Activated CD8-positive, alpha-beta memory T cell treated with anti-CD3 and anti-CD28 coated beads for 1 hour (primary cell): Measurements from ENCODE around the gene KRTAP19-7.

ENCODE experiments used
- DNase-seq, 2 donors: peaks; one replicate each; pipeline ENCODE4 v3.0.0-alpha.2; 2020; ENCODE audit warnings: low read depth in 1 of 2; ENCODE audit errors: extremely low read depth in 1 of 2

The KRTAP19-7 gene

DNA sequence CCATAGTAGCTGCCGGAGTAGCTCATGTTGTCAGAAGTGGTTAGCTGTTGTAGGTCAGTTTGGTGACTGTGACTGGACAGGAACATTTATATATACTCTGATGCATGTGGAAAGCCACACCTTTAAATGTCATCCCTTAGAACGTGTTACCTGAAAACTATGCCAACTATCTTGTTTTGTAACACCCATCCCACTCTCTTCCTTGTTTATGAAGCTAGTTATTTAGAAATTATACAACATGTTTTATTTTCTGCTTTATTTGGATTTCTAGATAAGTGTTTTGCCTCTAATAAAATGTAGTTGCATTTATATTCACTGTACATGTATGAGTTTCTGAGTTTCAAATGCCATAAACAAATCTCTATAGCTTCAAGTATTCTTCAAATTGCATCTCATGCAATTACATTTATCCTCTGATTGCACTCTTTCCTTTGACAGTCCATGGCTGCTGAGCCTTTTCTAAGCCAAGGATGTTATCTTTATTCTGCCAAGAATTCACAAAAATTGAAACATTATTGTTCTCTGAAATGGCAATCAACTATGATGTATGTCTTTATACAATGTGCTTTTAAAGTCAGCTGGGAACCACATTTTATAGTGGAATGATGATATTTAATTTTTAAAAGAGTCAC lies at the start of gene KRTAP19-7:
Gene KRTAP19-7, minus strand, starts transcription at position 51 of the 632 bp plus-strand sequence. Its CDS starts 25 bp downstream, at position 26.
- DNase-seq = no peak

DNA sequence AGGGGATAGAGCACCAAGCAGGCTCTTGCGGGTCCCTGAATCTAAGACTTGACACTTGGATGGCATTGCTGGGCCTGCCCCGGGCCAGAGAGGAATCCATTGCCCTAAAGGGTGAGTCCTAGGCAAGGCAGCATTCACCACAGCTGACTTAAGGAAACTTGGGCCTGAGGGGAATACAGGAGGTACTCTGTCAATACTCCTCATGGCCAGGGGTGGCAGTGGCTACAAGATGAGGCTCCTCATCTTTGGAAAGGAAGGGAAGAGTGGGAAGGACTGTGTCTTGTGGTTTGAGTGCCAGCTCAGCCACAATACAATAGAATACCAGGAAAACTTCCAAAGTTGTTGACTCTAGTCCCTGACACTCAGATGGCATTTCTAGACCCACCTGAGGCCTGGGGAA lies 44.9 kb upstream of the KRTAP19-7 start:
- DNase-seq = no peak

DNA sequence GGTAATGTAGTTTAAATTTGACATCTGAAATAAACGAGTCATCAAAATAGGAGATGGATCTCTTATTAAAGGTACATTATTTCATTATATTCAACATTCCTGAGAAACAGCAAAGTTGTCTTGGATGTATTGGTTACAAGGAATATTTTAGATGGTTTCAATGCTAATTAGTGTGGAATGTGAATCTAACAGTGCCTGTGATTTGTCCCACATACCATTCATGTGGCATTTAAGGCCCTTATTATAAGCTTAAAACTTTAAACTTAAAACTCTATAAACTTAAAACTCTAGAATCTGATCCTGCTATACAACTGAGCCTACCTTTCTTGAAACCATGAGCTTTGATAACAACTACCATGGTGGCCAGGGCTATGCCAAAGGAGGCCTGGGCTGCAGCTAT lies 39.7 kb upstream of the KRTAP19-7 start, which contains the start of gene KRTAP22-1:
Gene KRTAP22-1, plus strand, starts transcription at position 301 of the 400 bp plus-strand sequence.
- no peak for DNase-seq

- DNase-seq = no peak
These were observed 37.7 kb upstream of the KRTAP19-7 start, which contains the start of gene KRTAP6-2 for GRCh38 chr21:30598802-30599201. Gene KRTAP6-2, minus strand, starts transcription at chr21:30598902. Its CDS starts 28 bp downstream, at chr21:30598874.

DNA sequence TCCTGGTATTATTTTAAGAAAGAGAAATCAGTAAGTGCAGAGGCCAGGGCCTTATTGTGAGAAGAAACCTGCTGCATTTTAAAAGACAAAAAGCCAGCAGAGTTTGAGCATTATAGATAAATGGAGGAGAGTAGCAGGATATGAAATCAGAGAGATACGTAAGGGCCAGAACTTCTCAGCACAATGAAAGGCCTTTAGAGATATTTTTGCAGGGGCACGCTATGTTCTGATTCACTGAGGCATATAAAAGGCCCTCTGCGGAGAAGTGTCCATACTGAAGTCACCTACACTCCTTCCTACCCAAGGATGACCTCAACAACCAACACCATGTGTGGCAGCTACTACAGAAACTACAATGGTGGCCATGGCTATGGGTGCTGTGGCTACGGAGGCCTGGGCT lies 31.0 kb upstream of the KRTAP19-7 start, which contains the start of gene KRTAP6-3:
Gene KRTAP6-3, plus strand, starts transcription at position 301 of the 400 bp plus-strand sequence. Its CDS starts 6 bp downstream, at position 307.
- DNase-seq = no peak

DNA sequence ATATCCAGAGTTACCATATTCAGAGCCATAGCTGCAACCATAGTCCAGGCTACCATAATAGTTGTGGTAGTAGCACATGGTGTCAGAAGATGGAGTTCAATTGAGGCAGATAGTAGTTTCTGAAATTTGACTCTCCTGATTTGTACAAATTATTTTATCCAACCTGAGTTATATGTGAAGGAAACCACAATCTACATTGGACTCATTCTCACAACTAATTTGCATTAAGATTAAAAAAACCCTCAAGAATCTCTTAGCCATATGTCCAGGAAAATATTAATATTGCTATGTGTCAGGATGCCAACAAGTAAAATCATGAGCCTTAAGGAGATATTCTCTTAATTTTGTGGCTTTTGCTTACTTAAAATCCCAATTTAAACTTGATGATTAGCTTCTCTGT lies 29.2 kb upstream of the KRTAP19-7 start, which contains the start of gene KRTAP22-2:
Gene KRTAP22-2, minus strand, starts transcription at position 101 of the 400 bp plus-strand sequence.
- no peak for DNase-seq

DNA sequence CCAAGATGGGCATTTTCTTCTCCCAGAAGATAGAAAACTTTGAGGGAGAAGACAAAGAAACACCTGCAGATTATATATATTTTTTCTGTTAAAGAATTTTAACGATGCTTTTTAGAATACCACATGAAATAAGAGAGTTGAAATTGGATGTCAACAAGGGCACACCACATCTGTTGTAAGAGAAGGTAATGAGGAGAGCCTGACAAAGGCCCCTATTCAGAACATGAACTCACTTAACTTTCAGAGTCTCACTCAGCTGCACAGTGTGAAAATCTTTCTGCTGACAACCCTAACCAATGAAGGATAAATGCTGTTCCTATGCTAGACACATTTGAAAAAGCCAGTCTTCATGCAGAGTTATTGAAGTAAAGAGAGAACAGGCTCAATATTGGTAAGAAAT lies 21.8 kb upstream of the KRTAP19-7 start:
- DNase-seq = no peak

GRCh38 chr21:30580132-30580531 lies 19.0 kb upstream of the KRTAP19-7 start:
- DNase-seq = no peak

DNA sequence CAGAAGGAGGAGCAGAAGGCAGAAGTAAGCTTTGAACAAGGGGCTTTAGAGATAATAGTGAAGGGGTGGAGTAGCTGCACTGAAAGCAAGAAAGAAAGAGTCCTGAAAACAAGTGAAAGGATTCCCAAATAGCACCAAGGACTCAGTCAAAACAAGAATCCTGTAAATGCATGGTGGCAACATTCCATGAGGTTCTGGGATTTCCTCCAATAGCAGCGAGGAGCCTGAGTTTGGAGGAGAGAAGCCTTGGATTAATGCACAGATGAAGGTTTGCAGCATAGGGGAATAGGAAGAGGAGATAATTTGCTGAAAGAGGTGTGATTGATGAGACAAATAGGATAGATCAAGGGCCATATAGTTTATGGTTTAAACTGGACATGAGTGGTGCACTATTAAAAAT lies 18.2 kb upstream of the KRTAP19-7 start:
- no peak for DNase-seq

DNA sequence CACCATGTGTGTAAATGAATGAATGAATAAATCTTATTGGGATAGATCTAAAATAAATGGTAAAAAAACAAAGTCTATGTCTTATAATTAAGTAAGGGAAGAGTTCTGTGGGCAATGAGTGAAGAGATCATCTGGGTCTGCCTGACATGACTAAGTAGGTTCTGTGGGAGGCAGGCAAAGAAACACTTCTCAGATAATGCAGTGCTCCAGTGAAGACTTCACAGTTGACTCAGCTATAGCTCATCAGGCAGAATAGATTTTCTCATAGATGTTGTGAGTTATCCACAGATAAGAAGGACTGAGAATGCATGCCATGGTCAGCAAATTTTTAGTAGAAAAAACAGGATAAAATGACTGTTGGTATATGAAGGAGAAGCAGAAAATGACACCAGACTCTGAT lies 16.7 kb upstream of the KRTAP19-7 start:
- DNase-seq = no peak

- no peak for DNase-seq
These were observed 6.5 kb upstream of the KRTAP19-7 start for GRCh38 chr21:30567617-30568016.

- no peak for DNase-seq
These were observed 2.5 kb upstream of the KRTAP19-7 start for GRCh38 chr21:30563630-30564029.

DNA sequence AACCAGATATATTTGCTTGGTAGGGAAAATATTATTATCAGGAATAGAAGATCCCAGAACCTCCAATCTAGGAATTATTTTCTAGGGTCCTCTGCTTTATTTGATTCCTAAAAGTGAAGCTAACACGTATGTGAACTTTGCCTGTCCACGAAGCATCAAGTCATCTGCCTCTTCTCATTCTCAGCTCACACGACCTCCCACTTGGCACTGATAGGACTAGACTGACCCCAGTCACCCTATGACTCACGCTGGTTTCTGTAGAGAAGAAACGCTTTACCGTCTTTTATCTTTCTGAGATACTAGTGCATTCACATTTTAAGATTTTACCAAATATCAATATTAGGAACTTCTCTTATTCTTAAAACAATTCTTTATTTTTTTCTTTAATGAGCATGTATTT lies 2.0 kb upstream of the KRTAP19-7 start:
- DNase-seq = no peak

DNA sequence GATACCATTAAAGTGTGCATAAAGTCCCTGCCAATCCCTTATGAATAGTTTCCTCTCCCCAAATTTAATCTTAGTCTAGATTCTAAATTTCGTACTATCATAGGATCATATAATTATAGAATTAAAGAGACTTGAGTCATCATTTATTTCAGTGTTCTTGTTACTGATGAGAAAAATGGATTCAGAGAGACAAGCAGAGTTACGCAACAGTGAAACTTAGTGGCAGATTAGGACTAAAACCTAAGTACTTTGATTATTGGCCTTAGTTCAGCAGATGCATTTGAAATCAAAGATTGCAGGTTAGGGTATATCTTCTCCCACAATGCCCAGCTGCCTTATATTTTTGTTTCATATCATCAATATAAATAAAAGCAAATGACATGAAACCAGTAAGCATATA lies 843 bp upstream of the KRTAP19-7 start:
- DNase-seq = no peak

DNA sequence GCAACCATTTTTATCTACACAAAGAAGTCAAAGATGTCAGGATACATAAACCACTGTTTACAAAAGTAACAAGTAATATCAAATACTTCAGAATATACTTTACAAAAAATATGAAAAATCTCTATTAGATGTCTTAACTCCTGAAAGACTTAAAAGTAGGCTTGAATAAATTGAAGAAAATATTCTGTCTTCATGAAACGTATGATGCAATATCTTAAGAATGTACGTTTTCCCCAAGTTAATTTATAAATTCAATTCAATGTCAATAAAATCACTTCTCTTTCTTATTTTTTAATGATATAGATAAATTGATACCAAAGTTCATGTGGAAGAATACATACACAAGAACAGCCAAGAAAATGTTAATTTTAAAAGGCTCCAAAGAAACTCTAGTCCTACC lies 6.0 kb downstream of the KRTAP19-7 start:
- no peak for DNase-seq

GRCh38 chr21:30552782-30553181 lies 8.3 kb downstream of the KRTAP19-7 start:
- no peak for DNase-seq

DNA sequence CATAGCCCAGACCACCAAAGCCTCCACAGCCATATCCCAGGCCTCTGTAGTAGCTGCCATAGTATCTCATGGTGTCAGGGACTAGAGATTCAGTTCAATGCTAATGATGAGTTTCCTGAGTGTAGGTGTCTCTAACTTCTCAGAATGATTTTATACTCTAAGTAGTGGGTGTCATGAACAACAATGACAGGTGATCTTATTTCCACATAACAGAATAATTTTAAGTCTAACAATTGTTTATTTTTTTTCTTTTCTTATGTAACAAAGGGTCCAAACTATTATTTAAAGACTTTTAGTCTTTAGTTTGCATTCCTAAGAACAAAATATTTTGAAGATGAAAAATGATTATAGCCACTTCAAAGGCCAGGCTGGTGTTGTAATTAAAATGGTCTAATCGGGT lies 19.4 kb downstream of the KRTAP19-7 start, which contains the start of gene KRTAP19-6:
Gene KRTAP19-6, minus strand, starts transcription at position 101 of the 400 bp plus-strand sequence. Its CDS starts 31 bp downstream, at position 70.
- no peak for DNase-seq

- no peak for DNase-seq
These were observed 42.2 kb downstream of the KRTAP19-7 start for GRCh38 chr21:30518876-30519275.

DNA sequence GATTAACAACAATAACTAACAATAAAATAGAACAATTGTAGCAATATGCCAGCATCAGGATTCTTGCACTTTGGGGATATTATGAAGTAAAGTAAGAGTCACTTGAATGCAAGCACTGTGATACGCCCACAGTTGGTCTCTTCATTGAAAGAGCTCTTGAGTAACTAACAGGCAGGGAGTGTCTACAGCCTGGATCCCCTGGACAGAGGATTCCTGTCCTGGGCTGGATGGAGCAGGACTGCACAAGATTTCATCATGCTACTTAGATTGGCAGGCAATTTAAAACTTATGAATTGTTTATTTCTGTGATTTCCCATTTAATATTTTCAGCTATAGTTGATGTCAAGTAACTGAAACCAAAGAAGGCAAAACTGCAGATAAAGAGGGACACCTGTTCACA lies 45.4 kb downstream of the KRTAP19-7 start:
- DNase-seq = no peak
